Occipital lobe (tissue), 2 donors: ENCODE measurements around the gene COQ8A. TPM values are rescaled to one million over a fixed set of nuclear protein-coding genes. Genes with fewer than 3 reads are reported as not detected.
"Not testable (repeated sequence)": the region's sequence is repeated elsewhere in the genome, so short reads cannot be mapped to it uniquely, and the experiment has no call there.

Experiments
- DNase-seq: peaks from one replicate; lab custom pipeline; 2025; lab: John Stamatoyannopoulos, UW
- total RNA-seq: library from RNA; depleted of rRNA; stranded (reverse); fragments of >200 nt; gene quantifications from one replicate; pipeline ENCODE4 v1.2.3, GENCODE V29; 2014

The COQ8A gene
- total RNA-seq, 1 donor from 2014 or later = 18.2 TPM

DNA sequence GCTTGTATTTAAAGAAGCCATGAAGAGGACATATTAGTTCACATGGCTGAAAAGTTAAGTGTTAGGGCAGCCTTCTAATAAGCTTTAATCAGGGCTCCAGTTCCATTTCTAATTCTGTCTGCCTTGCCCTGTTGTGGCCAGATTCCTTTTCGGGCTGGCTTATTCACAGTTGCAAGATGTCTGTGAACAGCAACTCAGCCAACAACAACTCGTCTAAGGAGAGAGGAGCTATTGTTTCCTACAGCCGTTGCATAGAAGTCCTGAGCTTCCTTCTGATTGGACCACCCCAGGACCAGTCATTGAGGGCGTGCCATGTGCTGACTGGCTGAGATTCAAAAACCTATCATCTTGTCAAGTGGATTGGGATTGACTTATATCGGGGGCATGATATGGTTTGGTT is 18.6 kb upstream of the COQ8A start:
- no peak for DNase-seq

DNA sequence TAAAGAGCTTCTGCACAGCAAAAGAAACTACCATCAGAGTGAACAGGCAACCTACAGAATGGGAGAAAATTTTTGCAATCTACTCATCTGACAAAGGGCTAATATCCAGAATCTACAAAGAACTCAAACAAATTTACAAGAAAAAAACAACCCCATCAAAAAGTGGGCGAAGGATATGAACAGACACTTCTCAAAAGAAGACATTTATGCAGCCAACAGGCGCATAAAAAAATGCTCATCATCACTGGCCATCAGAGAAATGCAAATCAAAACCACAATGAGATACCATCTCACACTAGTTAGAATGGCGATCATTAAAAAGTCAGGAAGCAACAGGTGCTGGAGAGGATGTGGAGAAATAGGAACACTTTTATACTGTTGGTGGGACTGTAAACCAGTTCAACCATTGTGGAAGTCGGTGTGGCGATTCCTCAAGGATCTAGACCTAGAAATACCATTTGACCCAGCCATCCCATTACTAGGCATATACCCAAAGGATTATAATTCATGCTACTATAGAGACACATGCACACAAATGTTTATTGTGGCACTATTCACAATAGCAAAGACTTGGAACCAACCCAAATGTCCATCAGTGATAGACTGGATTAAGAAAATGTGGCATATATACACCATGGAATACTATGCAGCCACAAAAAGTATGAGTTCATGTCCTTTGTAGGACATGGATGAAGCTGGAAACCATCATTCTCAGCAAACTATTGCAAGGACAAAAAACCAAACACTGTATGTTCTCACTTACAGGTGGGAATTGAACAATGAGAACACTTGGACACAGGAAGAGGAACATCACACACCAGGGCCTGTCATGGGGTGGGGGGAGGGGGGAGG is 10.6 kb upstream of the COQ8A start:
- DNase-seq = not testable (repeated sequence)

DNA sequence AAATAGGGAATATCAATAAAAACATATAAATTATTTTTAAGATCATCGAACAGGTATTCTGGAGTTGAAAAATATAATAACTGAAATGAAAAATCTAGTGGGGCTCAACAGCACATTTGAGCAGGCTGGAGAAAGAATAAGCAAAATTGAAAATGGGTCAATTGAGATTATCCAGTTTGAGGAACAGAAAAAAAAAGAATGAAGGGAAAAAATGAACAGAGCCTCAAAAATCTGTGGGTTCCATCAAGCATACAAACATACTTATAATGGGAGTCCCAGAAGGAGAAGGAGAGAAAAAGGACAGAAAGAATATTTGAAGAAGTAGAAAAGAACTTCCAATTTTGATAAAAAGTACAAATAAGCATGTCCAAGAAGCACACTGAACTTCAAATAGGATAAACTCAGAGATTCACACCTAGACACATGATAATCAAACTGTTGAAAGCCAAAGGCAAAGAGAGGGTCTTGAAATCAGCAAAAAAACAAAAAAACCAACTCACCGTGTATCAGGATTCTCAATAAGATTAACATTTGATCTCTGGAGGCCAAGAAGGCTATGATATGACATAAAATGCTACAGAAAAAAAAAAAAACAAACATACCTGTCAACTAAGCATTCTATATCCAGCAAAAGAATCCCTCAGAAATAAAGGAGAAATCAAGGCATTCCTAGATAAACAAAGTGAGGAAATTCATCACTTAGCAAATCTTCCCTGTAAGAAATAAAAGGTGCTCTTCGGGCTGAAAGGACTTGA is 5.4 kb upstream of the COQ8A start:
- DNase-seq = no peak

DNA sequence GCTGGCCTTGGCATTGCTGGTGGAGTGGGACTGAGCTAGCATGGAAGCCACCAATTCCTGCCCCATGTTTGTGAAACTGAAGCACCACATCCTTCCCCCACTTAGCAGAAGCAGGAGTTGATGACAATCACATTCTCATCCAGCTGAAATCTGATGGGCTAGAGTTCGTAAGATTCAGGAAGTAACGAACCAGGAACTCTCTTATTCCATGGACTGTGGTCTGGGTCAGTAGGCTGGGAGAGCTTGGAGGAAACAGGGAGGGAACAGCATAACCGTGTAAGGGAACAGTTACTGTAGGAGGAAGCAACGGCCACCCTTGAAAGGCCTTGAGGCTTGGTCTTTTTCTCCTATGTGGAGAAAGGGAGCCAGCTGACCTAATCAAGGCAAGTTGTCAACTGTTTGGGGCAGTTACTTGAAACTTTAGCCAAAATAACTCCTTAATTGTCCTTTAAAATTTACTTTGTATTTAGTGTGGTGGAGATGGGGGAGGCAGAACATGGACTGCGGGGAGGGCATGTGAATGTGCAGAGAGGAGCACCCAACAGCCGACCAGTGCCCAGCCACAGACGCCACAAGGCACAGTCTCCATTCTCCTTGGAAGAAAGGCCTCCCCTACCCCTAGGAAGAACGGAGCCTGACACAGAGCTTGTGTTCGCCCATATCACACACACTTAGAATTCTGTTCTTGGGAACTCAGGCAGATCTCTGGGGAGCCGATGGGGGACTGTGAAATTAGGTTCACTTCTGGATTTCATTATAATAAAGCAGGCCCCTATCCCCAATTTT is 2.0 kb upstream of the COQ8A start:
- no peak for DNase-seq

DNA sequence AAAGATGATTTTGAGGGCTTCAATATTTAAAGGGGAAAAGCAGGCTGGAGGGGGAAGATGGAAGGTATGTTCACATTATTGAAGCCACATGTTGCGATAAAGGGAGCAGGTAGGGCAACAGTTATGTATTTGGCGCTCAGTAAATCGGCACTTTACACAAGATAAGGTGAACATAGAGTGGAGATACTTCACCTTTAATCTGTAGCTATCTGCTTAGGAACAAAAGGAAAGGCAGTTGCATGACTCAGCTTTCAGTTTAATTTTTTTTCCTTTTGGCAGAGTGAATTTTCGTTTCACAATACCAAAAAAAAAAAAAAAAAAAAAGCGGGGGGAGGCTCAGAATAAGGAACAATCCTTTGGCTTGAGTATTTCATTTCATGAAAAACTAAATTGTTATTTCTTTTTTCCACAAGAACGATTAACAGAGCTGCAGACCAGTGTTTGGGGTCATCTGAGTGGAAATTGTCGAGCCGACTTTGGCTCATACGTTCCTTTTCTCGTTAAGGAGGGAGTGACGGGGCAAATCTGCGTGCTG is 1.1 kb upstream of the COQ8A start:
- no peak for DNase-seq

DNA sequence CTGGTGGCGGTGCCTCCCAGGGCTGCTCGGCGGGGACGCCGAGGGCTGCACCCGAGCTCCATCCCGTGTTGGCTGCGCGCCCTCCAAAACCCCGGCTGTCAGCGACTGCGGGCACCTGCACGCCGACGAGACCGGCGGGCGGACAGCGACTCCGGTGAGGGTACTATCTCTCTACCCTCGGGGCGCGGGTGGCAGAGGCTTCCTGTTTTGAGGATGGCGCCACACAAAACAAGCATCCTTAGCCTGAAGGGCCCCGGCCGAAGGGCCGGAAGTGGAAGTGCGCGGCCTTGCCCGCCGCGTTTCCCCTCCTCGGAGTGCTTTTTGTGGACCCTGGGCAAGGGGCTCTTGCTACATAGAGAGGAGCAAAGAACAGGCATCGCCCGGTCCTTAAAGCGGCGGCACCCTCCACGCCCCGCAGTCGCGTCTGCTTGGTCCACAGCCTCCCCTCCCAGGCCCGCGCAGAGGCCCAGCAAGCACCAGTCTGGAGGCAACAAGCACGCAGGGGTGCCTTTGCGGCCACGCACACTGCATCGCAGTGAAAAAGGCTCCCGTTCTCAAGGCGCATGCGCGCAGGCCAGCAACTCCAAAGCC is 561 bp upstream of the COQ8A start:
- DNase-seq = peak; percentile 81

DNA sequence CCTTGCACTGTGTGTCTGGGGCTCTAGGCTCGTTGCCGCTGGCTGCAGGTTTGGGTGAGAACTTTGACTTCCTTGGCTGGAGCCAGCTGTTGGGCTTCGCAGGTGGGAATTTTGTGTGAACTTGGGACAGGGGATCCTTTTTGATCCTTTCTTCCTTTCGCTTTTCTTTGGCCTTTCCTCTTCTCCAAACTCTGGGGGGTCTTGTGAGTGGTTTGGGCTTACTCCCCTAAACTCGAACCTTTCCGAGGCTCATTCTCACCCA is 643 bp downstream of the COQ8A start:
- DNase-seq = no peak

DNA sequence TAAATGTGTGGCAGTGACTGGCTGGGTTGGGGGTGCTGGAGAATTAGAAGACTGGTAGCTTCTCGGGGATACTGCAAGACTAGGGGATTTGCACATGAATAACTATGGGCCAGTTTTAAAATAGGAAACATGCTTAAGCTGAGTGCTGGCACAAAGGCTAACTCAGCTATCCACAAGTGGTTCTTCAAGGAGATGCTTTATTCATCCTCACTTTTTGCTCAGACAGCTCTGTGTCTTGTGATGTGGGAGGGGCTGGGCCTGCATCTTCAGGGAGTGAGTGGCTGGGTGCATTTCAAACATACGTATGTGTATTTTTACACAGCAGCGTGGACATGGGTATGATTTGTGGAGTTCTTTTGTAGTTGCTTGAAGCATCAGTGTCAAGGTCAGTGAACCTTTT is 2.3 kb downstream of the COQ8A start:
- no peak for DNase-seq

DNA sequence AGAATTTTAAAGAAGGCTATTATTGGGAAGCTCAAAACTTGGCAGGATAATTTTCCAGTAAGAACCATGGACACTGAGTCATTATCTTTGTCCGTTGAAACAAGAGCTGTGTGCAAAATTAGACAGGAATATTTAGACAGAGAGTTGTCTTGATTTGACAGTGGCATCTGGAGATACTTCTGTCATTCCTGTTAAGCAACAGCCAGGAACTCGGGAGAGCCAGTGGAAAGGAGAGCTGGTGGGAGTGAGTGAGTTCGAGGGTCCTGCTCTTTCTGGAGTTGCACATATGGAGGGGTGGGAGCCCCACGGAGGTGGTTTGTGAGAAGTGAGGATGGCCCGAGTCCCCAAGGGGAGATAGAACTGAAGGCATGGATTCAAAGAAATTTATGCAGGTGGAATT is 3.1 kb downstream of the COQ8A start:
- DNase-seq = no peak

DNA sequence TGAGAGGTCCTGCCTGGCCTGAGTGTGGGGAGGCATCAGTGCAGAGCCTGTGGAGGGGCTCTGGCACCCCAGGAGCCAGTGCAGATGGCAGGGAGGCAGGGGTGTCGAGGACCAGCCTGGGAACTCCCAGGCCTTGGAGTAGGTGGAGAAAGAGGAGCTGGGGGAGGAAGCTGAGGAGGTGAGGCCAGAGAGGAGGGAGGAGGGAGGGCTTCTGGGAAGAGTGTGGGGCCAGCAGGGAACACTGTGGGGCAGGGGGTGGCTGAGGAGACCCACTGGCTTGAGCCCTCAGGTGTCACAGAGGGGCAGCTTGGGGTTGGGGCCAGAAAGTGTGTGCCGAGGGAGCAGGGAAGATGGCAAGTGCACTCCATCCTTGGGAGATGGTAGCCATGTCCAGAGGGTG is 3.8 kb downstream of the COQ8A start:
- no peak for DNase-seq

DNA sequence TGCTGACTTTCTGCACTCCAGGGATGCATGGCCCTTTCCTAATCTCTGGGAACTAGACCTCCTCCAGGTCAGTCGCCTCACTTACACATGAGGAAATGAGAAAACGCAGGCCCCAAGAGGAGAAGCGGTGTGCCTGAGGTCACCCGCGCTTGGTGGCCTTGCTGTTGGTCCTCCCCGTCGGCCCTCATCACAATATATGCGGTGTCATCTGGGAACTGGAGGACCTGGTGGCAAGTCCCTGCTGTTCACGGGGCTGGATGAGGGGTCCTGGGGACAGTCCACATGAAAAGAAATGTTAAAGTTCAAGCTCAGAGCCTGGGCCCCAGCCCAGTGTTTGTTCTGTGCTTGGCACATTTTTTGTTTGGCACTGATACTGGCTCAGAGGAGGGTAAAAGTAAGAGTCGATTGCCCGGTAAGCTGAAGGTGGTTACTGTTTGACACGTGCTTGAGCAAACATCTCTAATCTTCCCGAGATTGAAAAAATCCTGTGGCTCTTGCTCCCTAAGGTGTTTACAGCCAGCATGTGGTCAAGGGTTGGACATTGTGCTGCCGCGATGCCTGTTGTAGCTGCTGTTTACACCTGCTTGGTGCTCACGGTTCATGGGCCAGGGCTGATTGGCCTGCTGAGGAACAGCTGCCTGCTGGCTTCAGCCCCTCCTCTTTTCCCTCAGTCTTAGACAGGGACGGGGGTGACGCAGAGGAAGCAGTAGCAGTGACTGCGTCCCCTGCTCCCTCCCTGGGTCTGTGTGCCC is 5.2 kb downstream of the COQ8A start:
- no peak for DNase-seq

DNA sequence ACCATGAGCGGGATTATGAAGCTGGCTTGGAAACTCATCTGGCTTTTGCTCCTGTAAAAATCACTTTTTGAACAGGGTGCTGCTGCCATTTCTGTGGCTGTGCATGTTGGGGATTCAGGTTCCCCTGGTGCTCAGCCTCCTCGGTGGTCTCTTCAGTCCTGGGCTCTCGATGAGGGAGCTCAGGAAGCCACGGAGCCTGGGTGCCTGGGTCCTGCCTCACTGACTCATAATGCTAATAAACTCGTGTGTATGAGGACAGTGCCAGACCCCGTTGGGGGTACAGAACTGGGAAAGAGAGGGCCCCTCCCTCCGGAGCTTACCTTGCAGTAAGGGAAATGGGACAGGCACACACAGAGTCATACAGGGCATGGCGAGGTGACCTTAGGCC is 5.8 kb downstream of the COQ8A start:
- DNase-seq = no peak

DNA sequence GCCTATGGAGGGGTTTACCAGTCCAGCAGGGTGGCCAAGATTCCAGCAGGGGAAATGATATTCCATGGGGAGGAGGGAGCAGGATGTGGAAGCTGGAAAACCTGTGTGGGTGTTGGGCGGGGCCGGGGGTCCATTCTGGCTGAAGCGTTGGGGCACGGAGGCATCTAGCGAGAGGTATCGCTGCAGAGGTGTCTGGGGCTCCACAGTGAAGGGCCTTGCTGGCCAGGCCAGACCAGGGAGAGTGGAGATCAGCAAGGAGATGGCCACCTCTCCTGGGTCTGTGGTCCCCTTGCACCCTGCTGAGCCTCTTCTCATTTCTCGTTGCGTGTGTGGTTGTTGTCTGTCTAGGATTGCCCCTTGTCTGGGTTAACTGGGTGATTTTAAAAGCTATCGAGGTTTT is 6.2 kb downstream of the COQ8A start:
- DNase-seq = no peak

DNA sequence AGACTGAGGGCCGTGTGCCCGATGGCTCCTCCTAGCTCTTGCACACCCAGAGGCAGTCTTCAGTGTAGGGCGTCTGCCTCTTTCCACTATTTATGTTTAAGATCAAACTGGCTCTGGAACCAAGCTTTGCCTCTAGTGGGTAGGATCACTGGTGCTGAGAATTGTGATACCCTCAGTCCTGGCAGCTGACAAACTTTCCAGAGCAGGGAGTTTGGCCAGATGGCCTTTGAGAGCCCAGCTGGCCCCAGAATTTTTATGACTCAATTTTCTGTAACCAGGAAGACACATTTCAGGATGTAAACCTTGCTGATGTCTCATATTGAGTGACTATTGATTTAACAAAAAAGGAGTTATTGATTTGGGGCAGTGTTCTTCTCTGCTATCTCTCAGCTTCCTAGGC is 6.7 kb downstream of the COQ8A start:
- DNase-seq = no peak

DNA sequence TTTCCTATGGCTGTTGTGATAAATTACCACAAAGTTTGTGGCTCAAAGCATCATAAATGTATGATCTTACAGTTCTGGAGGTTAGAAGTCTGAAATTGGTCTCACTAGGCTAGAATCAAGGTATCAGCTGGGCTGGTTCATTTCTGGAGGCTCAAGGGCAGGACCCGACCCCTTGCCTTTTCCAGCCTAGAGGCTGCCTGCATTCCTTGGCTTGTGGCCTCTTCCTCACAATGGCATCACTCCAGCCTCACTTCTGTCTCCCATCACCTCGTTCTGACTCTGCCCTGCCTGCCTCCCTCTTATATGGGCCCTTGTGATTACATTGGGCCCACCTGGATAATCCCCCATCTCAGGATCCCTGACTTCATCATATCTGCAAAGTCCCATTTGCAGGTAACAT is 8.0 kb downstream of the COQ8A start:
- DNase-seq = no peak

DNA sequence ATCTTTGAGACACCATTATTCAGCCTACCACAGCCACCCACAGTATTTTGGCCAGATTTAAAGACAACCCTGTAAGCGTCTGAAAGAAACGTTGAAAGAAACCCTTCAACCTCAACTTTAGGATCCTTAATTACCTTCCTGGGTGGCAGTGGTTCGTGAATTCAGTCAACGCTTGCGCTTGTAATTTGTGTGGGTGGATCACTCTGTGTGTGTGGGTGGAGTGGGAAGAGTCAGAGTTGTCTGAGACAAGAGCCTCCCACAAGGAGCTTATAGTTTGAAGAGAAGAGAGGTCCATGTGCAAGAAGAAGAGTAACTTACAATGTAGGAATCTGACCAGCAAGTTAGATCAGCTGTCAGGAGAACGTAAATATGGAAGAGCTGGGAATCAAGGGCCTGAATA is 8.4 kb downstream of the COQ8A start:
- DNase-seq = no peak

DNA sequence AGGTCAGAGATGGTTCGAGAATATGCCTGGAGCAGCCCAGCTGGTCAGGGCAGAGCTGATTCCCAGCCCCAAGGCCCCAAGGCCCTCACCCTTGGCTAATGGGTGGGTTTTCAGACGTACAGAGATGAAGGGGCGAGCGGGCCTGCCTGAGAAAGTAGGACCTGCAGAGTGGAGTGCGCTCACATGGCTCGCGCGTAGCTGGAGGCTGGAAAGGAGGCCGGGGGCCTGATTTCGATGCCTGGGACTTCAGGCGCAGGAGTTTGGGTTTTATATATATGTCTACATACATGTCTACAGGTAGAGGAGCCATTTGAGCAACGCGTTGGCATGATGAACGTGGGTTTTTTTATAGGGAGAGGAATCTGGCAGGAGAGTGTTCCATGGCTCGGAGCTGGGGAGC is 8.9 kb downstream of the COQ8A start:
- DNase-seq = no peak

DNA sequence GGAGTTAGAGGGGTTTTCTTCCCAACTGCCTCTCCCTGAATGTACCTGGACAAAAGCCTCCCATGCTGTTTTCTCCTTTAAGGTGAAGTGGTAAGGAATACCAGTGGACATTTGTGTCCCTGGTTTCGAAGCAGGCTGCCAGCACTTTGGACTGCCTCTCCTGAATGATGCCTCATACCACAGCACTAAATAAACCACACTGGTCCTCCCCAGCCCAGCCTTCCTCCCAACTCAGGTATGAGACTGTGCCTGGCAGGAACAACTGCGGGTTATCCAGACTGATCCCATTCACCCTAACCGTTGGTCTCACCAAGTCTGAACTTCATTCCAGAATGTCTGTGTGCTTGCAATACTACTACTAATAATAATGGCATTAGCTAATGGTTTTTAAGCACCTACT is 9.3 kb downstream of the COQ8A start:
- no peak for DNase-seq

DNA sequence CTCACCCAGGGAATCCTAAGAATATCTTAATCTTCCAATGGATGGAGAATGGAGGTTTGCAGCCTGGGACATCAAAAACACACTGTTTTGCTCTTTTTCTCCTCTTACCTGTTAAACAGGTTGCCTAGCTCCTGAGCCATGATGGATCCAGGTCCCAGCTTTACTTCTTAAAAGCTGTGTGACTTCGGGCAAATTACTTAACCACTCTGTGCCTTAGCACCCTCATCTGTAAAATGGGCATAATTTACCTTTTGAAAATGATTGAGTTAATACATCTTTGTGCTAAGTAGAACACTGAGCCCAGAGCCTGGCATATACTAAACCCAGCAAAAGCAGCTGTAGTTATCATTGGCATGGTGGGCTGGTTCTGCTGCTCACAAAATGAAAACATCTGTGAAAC is 10.2 kb downstream of the COQ8A start:
- DNase-seq = no peak

DNA sequence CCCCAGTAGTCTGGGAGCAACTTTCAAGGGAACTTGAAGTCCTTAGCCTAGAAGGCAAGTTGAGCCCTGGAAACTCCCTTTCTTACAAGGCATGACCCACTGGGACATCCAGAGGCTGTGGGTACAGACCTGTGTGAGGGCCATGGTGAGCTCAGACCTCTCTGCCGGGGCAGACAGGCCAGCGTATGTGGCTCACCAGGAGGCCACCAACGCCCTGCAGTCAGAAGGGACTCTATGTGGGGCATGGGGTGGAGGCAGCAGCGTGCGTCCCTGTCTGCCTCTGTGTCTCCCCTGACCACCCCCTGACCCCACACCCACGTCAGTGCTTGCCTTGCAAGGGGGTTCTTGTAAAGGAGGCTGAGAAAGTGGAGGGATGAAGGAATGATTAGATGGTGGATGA is 10.8 kb downstream of the COQ8A start:
- no peak for DNase-seq
